Measurements from ENCODE around the gene VSNL1. TPM values are rescaled to one million over a fixed set of nuclear protein-coding genes. Genes with fewer than 3 reads are reported as not detected.

The VSNL1 gene
- total RNA-seq, 1 donor from 2014 or later: 94.4 TPM

DNA sequence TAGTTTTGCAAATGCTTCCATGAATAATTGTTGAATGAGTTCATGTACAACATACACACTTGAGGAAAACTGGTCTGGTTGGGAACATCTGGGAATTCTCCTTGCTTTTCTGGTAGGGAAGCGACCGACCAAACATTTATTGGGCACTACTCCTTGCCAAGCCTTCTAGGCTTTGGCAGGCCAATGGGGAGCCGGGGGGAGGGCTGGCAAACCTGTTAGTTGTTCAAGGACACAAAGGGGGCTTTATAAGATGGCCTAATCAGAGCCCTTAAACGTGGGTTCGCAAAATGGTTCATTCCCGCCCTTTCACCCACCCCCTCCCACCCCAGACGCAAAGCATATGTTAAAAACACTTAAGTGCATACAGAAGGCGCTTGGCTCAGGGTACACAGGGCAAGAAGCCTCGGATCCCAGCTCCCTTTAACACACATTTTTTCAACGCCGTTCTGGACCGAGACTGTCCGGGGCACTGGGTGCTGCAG lies 844 bp upstream of the VSNL1 start:
- H3K4me1 ChIP-seq: peaks cover 29% of the 10 kb centered on the region
- no peaks in the 10 kb centered on the region for H3K9me3 ChIP-seq (ENCODE audit: low read depth)
- H3K4me3 ChIP-seq: peak overlapping the region; percentile 77
- no peak overlapping the region for H3K9ac ChIP-seq
- Mint-ChIP-seq H3K4me1 (peaks cover 41% of the 10 kb centered on the region), H3K36me3 (no peaks in the 10 kb centered on the region), H3K27me3 (ENCODE audit: insufficient read depth, low read depth) (peaks cover 33% of the 10 kb centered on the region), H3K27ac (no peak overlapping the region), H3K9me3 (no peaks in the 10 kb centered on the region), H3K4me3 (peak overlapping the region; percentile 92)
- H3K4me2 ChIP-seq: peak overlapping the region; percentile 99
- H3F3A ChIP-seq (ENCODE audit: low read depth): peaks cover 66% of the 10 kb centered on the region
- no peaks in the 10 kb centered on the region for H4K20me1 ChIP-seq (ENCODE audit: low read depth)
- H3K27ac ChIP-seq: no peak overlapping the region
- DNase-seq (ENCODE audit: low spot score): peak; percentile 50
- peak overlapping the region; percentile 92 for H2AFZ ChIP-seq (replicated peaks)
- H3K36me3 ChIP-seq: no peaks in the 10 kb centered on the region
- peaks cover 38% of the 10 kb centered on the region for H3K79me2 ChIP-seq (ENCODE audit: low read depth)
- H3K27me3 ChIP-seq: peaks cover 28% of the 10 kb centered on the region
- no peak for TF ChIP-seq EZH2 (IDR thresholded peaks at IDR 0.05)
- TF ChIP-seq, protein P1, sequence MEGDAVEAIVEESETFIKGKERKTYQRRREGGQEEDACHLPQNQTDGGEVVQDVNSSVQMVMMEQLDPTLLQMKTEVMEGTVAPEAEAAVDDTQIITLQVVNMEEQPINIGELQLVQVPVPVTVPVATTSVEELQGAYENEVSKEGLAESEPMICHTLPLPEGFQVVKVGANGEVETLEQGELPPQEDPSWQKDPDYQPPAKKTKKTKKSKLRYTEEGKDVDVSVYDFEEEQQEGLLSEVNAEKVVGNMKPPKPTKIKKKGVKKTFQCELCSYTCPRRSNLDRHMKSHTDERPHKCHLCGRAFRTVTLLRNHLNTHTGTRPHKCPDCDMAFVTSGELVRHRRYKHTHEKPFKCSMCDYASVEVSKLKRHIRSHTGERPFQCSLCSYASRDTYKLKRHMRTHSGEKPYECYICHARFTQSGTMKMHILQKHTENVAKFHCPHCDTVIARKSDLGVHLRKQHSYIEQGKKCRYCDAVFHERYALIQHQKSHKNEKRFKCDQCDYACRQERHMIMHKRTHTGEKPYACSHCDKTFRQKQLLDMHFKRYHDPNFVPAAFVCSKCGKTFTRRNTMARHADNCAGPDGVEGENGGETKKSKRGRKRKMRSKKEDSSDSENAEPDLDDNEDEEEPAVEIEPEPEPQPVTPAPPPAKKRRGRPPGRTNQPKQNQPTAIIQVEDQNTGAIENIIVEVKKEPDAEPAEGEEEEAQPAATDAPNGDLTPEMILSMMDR (IDR thresholded peaks at IDR 0.05): no peak
- TF ChIP-seq EZH2phosphoT487 (IDR thresholded peaks at IDR 0.05): no peak

DNA sequence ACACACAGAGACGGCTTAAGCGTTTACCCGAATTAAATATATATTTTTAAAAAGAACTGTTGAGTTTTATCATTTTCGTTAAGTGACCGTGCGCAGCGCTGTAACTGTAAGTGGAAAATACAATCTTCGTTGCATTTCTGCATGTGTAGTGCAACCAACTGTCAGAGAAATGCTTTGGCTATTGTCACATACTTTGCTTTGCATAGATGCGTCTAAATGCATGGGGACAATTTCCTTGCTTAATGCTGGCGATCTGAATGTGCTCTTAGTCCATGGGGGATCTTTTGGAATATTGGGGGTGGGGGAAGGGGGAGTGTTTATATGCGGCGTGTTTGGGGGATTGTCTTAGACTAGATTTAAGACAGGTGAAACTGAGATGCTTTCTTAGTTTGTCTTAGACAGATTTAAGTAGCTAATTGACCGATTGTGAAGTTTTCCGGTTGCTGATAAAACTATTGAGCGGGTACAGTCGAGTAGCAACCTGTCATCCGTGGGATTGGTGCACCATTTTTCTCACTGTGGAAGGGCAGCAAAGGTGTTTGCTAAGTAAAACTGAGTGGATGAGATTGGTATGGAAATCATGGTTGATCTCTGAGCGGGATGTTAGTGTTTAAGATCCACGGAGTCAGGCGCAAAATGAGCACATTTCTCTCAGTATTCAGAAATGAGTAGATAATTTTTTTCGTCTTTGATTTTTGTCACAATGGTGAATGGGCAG lies 476 bp downstream of the VSNL1 start:
- peak overlapping the region; percentile 99 for H3K4me2 ChIP-seq
- peak overlapping the region; percentile 31 for H2AFZ ChIP-seq (replicated peaks)
- Mint-ChIP-seq H3K4me1 (peaks cover 41% of the 10 kb centered on the region), H3K36me3 (no peaks in the 10 kb centered on the region), H3K27ac (no peak overlapping the region), H3K27me3 (ENCODE audit: insufficient read depth, low read depth) (peaks cover 31% of the 10 kb centered on the region), H3K9me3 (no peaks in the 10 kb centered on the region), H3K4me3 (peak overlapping the region; percentile 92)
- no peaks in the 10 kb centered on the region for H3K36me3 ChIP-seq
- no peak for TF ChIP-seq EZH2 (IDR thresholded peaks at IDR 0.05)
- TF ChIP-seq, protein P1 (IDR thresholded peaks at IDR 0.05): no peak
- no peak for TF ChIP-seq EZH2phosphoT487 (IDR thresholded peaks at IDR 0.05)
- no peak overlapping the region for H3K9ac ChIP-seq
- H4K20me1 ChIP-seq (ENCODE audit: low read depth): no peaks in the 10 kb centered on the region
- no peaks in the 10 kb centered on the region for H3K9me3 ChIP-seq (ENCODE audit: low read depth)
- peak overlapping the region; percentile 77 for H3K4me3 ChIP-seq
- peaks cover 78% of the 10 kb centered on the region for H3F3A ChIP-seq (ENCODE audit: low read depth)
- peaks cover 52% of the 10 kb centered on the region for H3K79me2 ChIP-seq (ENCODE audit: low read depth)
- no peak for DNase-seq (ENCODE audit: low spot score)
- H3K27me3 ChIP-seq: peaks cover 27% of the 10 kb centered on the region
- H3K27ac ChIP-seq: peak overlapping the region; percentile 85
- peaks cover 42% of the 10 kb centered on the region for H3K4me1 ChIP-seq

DNA sequence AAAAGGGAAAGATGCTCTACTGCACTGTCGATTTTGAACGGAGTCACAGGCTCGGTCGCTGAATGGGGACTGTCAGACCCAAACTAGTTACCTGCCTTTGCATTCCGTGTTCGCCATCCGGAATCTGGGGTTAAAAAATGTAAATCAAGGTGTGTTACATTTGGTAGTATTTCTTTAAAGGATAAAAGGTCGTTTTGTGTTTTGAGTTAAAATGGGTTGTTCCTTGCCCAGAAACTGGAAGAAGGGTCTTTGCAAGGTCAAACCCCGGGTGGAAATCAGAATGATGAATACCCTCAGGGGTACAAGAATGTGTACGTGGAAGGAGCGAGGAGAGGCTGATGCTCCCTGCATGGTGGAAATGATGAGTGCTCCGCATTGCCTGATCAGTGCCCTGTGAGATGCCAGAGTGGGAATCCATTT lies 1.0 kb downstream of the VSNL1 start:
- no peaks in the 10 kb centered on the region for H3K9me3 Mint-ChIP-seq

More for the DNA sequence above, 1.0 kb downstream of the VSNL1 start:
- H3K4me1 ChIP-seq: peaks cover 48% of the 10 kb centered on the region
- H3K9ac ChIP-seq: no peak overlapping the region
- peaks cover 21% of the 10 kb centered on the region for H3K27me3 ChIP-seq
- Mint-ChIP-seq H3K36me3 (no peaks in the 10 kb centered on the region), H3K27ac (no peak overlapping the region), H3K27me3 (ENCODE audit: insufficient read depth, low read depth) (peaks cover 31% of the 10 kb centered on the region), H3K4me1 (peaks cover 41% of the 10 kb centered on the region), H3K4me3 (peak overlapping the region; percentile 92)
- peaks cover 78% of the 10 kb centered on the region for H3F3A ChIP-seq (ENCODE audit: low read depth)
- peak; percentile 20 for DNase-seq (ENCODE audit: low spot score)
- peak overlapping the region; percentile 99 for H3K4me2 ChIP-seq
- peaks cover 57% of the 10 kb centered on the region for H3K79me2 ChIP-seq (ENCODE audit: low read depth)
- H2AFZ ChIP-seq (replicated peaks): no peak overlapping the region
- H4K20me1 ChIP-seq (ENCODE audit: low read depth): no peaks in the 10 kb centered on the region
- H3K27ac ChIP-seq: no peak overlapping the region
- peak overlapping the region; percentile 77 for H3K4me3 ChIP-seq
- H3K9me3 ChIP-seq (ENCODE audit: low read depth): no peaks in the 10 kb centered on the region
- no peak for TF ChIP-seq EZH2phosphoT487 (IDR thresholded peaks at IDR 0.05)
- TF ChIP-seq, protein P1 (IDR thresholded peaks at IDR 0.05): no peak
- no peak for TF ChIP-seq EZH2 (IDR thresholded peaks at IDR 0.05)
- H3K36me3 ChIP-seq: no peaks in the 10 kb centered on the region
